A549 (cell line): Measurements from ENCODE around the gene TCP11L1. TPM values are rescaled to one million over a fixed set of nuclear protein-coding genes. Genes with fewer than 3 reads are reported as not detected.

Source experiments
- ATAC-seq, 2 experiments: fragments of 200-7000 bp in 1 of 2; fragments of >200 bp in 1 of 2; cut with Nextera tagmentation in 1 of 2; cut with Tn5 transposase in 1 of 2; 3 replicates each; pipeline versions ENCODE4 v1.8.0 to v1.9.1; 2018 to 2020; ENCODE audit warnings: mild to moderate bottlenecking in 1 of 2, moderate library complexity in 1 of 2
- CTCF ChIA-PET: fragments of 300-600 bp; sonication (Branson Sonifier 250); formaldehyde crosslinking; extraction: SDS; loops from one replicate; lab custom pipeline; 2021; ENCODE audit warnings: antibody characterized with exemption, inconsistent platforms; lab: Yijun Ruan, JAX
- POLR2A ChIA-PET: fragments of 350-600 bp; formaldehyde crosslinking; extraction: SDS; loops from one replicate; lab custom pipeline; 2021; ENCODE audit warnings: antibody characterized with exemption, inconsistent platforms; lab: Yijun Ruan, JAX
- DNase-seq, 2 experiments: peaks; one replicate each; pipeline versions ENCODE4 v3.0.0 to v3.0.0-alpha.2; 2011 to 2016; ENCODE audit warnings: low read depth in 1 of 2, low spot score in 1 of 2
- FAIRE-seq: peaks from 2 replicates; lab custom pipeline; 2011; peaks lifted over from hg19 to GRCh38; lab: Jason Lieb, UNC
- H3K27ac ChIP-seq, 2 experiments: fragments of >200 bp; sonication (Bioruptor Twin); formaldehyde crosslinking; 3 replicates each; pipeline ENCODE4 v1.5.1; 2016 to 2017
- H3K4me1 ChIP-seq: fragments of >200 bp; sonication (Bioruptor Twin); formaldehyde crosslinking; 3 replicates; pipeline ENCODE4 v1.6.1; 2016
- H3K4me2 ChIP-seq: fragments of >200 bp; sonication (Bioruptor Twin); formaldehyde crosslinking; 3 replicates; pipeline ENCODE4 v1.6.1; 2016
- H3K4me3 ChIP-seq: fragments of >200 bp; sonication (Bioruptor Twin); formaldehyde crosslinking; 3 replicates; pipeline ENCODE4 v1.5.1; 2016
- H3K9me3 ChIP-seq: fragments of >200 bp; sonication (Bioruptor Twin); formaldehyde crosslinking; 3 replicates; pipeline ENCODE4 v1.6.1; 2016
- CEBPB ChIP-seq, 2 experiments: fragments of >200 bp in 1 of 2; sonication (Bioruptor Twin) in 1 of 2; formaldehyde crosslinking in 1 of 2; IDR thresholded peaks; 2 replicates each; pipeline ENCODE4 v1.6.1; 2012 to 2016
- CHD2 ChIP-seq: fragments of 150-350 bp; IDR thresholded peaks from 2 replicates; pipeline ENCODE4 v1.6.1; 2014; ENCODE audit warnings: low read length; ENCODE audit not compliant: partially characterized antibody
- EHF ChIP-seq: fragments of 250-450 bp; sonication (Bioruptor Pico); IDR thresholded peaks from 2 replicates; pipeline ENCODE4 v1.5.0; 2020; ENCODE audit warnings: mild to moderate bottlenecking
- ESRRA ChIP-seq: fragments of 150-350 bp; IDR thresholded peaks from 2 replicates; pipeline ENCODE4 v1.6.1; 2014; ENCODE audit warnings: mild to moderate bottlenecking, low read length, borderline replicate concordance
- FOSB ChIP-seq: fragments of 250-450 bp; sonication (Bioruptor Pico); IDR thresholded peaks from 2 replicates; pipeline ENCODE4 v1.5.0; 2020; ENCODE audit warnings: mild to moderate bottlenecking, moderate library complexity
- FOSL2 ChIP-seq, 2 experiments: fragments of 450-650 bp in 1 of 2; fragments of >200 bp in 1 of 2; sonication (Bioruptor Twin) in 1 of 2; formaldehyde crosslinking; IDR thresholded peaks; 2 replicates each; pipeline versions ENCODE4 v1.5.0 to v1.6.1; 2016 to 2020; ENCODE audit warnings: mild to moderate bottlenecking in 1 of 2, moderate library complexity in 1 of 2
- FOXS1 ChIP-seq: fragments of 250-450 bp; sonication (Bioruptor Pico); IDR thresholded peaks from 2 replicates; pipeline ENCODE4 v1.5.0; 2020; ENCODE audit warnings: mild to moderate bottlenecking, moderate library complexity
- GATA3 ChIP-seq: IDR thresholded peaks from 2 replicates; pipeline ENCODE4 v1.6.1; 2012; ENCODE audit warnings: borderline replicate concordance
- HDAC2 ChIP-seq: fragments of 200-600 bp; sonication (generic); IDR thresholded peaks from 2 replicates; pipeline ENCODE4 v1.6.1; 2016
- HEYL ChIP-seq: fragments of 250-450 bp; sonication (Bioruptor Pico); IDR thresholded peaks from 2 replicates; pipeline ENCODE4 v1.8.0; 2021; ENCODE audit warnings: mild to moderate bottlenecking, moderate library complexity
- HOXA7 ChIP-seq: fragments of 250-450 bp; sonication (Bioruptor Pico); IDR thresholded peaks from 2 replicates; pipeline ENCODE4 v1.5.0; 2020; ENCODE audit warnings: mild to moderate bottlenecking, moderate library complexity
- JUN ChIP-seq, 2 experiments: fragments of >200 bp; sonication (Bioruptor Twin); formaldehyde crosslinking; IDR thresholded peaks; 2 replicates in 1 of 2; 3 replicates in 1 of 2; pipeline ENCODE4 v1.6.1; 2016 to 2017
- KDM1A ChIP-seq: fragments of 200-600 bp; sonication (generic); IDR thresholded peaks from 2 replicates; pipeline ENCODE4 v1.6.1; 2016; ENCODE audit warnings: low read depth, mild to moderate bottlenecking
- MAZ ChIP-seq: fragments of 150-350 bp; IDR thresholded peaks from 2 replicates; pipeline ENCODE4 v1.6.1; 2014; ENCODE audit warnings: antibody characterized with exemption, low read depth, low read length, borderline replicate concordance
- NFE2L2 ChIP-seq: fragments of 150-350 bp; conservative IDR thresholded peaks from 2 replicates; pipeline ENCODE4 v1.6.1; 2014; ENCODE audit warnings: low read length
- NPAS2 ChIP-seq: fragments of 250-450 bp; sonication (Bioruptor Pico); IDR thresholded peaks from 2 replicates; pipeline ENCODE4 v1.8.0; 2022; ENCODE audit warnings: mild to moderate bottlenecking, moderate library complexity, borderline replicate concordance
- SMC3 ChIP-seq: fragments of >200 bp; sonication (Bioruptor Twin); formaldehyde crosslinking; IDR thresholded peaks from 3 replicates; pipeline ENCODE4 v1.6.1; 2018; ENCODE audit warnings: inconsistent platforms
- SREBF2 ChIP-seq: fragments of 450-650 bp; IDR thresholded peaks from 2 replicates; pipeline ENCODE4 v1.6.1; 2014; ENCODE audit warnings: mild to moderate bottlenecking, moderate library complexity
- ZC3H11A ChIP-seq: fragments of 450-650 bp; IDR thresholded peaks from 2 replicates; pipeline ENCODE4 v1.6.1; 2014; ENCODE audit warnings: antibody characterized with exemption, mild to moderate bottlenecking
- WGBS: methylation state at CpG from one replicate; pipeline ENCODE4 v1.1.6; 2017; ENCODE audit errors: missing lambda C conversion rate; 5-methylcytosine and 5-hydroxymethylcytosine counted together
- polyA plus RNA-seq, 4 experiments: library from polyadenylated mRNA; depleted of rRNA in 3 of 4; stranded (reverse); fragments of >200 nt; fragmentation: RNase III in 1 of 4; extraction: RNeasy Plus Mini Kit Qiagen cat#74134 plus additional on column Dnase treatment in 1 of 4; gene quantifications; 2 replicates in 3 of 4; 3 replicates in 1 of 4; pipeline ENCODE4 v1.2.3, GENCODE V29; 2011 to 2017
- TF ChIP-seq, protein P1 (sequence below): IDR thresholded peaks from 2 replicates; pipeline ENCODE4 v1.6.1; 2012
- TF ChIP-seq, protein P2 (sequence below): IDR thresholded peaks from 2 replicates; pipeline ENCODE4 v1.6.1; 2012
- TF ChIP-seq, protein P3 (sequence below): fragments of 250-450 bp; sonication (Bioruptor Pico); IDR thresholded peaks from 2 replicates; pipeline ENCODE4 v1.5.0; 2021; ENCODE audit warnings: mild to moderate bottlenecking, moderate library complexity, borderline replicate concordance
- TF ChIP-seq, protein P4 (sequence below): fragments of >200 bp; sonication (Bioruptor Twin); formaldehyde crosslinking; IDR thresholded peaks from 3 replicates; pipeline ENCODE4 v1.6.1; 2016

Gene TCP11L1
- polyA plus RNA-seq, 2 of the 4 experiments (the other 2 are of a cell fraction), result 30.3 to 42.1 TPM

DNA sequence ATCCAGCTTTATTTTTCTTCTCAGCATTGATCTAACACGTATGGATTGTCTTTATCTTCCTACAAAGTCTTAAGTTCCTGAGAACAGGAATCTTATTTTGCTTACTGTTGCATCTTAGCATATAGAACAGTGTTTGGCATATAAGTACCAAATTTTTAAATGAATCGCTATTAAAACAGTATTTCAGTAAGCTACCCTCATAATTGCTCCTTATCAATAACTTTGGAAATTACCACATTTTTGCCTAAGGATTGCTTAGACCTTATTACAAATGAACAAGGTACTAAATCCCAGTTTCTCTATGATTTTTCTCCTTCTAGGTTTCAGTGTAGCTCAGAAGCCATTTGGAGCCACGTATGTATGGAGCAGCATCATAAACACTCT, 14.0 kb upstream of the TCP11L1 start:
- ATAC-seq, result no peak
- CTCF ChIA-PET, result interaction anchor here (0.6 to 2.8 kb wide), 7 partner anchors 9 to 178 kb away, joined by 3 to 12 read pairs (median 4); partner anchors contain the start of genes DEPDC7 and TCP11L1
- Histone ChIP-seq H3K27ac (no peak overlapping the region), H3K9me3 (no peaks in the 10 kb centered on the region), H3K4me1 (peaks cover 19% of the 10 kb centered on the region; the same call in 2 of the 3 replicates), H3K4me3 (no peak overlapping the region), H3K4me2 (no peak overlapping the region)
- POLR2A ChIA-PET, result interaction anchor here (0.6 to 1.2 kb wide), 2 partner anchors 10 to 14 kb away, joined by 4 to 6 read pairs; partner anchors contain the start of genes DEPDC7 and TCP11L1
- no peak for DNase-seq
- no peak for FAIRE-seq
- WGBS, result 87% methylated on average over 3 of the region's 3 CpGs
- no peak for TF ChIP-seq ESRRA
- no peak for TF ChIP-seq SREBF2
- no peak for TF ChIP-seq MAZ
- TF ChIP-seq HEYL (CRISPR knock-in tag), result no peak
- TF ChIP-seq FOXS1 (CRISPR knock-in tag), result no peak
- TF ChIP-seq, protein P1, sequence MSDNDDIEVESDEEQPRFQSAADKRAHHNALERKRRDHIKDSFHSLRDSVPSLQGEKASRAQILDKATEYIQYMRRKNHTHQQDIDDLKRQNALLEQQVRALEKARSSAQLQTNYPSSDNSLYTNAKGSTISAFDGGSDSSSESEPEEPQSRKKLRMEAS, result no peak

DNA sequence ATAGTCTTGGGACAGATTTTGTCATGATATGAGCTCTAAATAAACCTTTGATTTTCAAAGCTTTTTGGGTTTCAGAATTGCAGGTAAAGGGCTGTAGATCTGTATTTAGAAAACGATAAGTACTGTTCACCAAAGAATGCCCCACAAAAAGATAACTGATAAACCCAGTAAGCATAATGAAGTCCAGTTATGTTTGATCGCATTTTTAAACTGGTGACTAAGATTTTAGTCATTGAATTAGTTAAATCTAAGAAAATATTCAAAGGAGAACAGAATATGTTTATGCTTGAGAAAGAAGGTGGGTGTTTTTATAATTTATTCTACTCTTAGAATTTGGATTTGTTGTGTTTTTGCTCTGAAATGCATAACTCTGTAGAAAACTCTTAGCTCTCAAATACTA, 12.1 kb upstream of the TCP11L1 start:
- CTCF ChIA-PET, result interaction anchor here (1.1 to 2.8 kb wide), 4 partner anchors 11 to 63 kb away, joined by 3 to 12 read pairs (median 8); partner anchors contain the start of genes DEPDC7 and TCP11L1
- WGBS, result 80% methylated on average over 2 of the region's 2 CpGs

DNA sequence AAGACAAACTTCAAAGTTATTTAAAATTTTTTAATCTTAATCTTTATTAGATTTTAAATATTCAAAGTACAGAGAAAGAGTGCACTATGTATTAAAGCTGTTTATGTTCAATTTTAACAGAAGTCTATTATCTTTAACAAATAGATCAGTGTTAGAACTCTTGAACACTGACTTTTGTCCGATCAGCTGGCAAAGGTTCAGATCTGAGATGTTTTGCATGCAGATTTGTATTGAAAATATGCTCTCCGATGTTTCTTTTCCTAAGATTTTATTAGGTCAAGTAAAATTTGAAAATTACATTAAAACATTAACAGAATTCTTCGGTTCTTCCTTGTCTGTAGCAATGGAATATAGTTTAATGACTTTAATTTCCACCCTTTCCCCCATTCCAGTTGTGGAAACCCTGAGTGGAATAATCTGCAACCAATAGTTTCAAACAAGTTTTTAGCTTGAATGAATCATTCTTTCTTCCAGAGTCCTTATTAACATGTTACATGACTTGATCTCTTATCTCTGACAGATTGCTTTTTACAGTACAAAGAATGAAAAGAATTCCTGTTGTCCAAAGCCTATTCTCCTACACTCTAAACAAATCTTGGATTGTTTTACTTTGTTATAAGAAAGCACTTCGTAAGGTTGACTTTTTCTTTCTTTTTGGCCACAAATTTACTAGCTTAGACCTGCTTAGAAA, 11.4 kb upstream of the TCP11L1 start:
- CTCF ChIA-PET, result interaction anchor here (1.1 to 2.7 kb wide), 2 partner anchors 10 to 33 kb away, joined by 3 to 11 read pairs; partner anchors contain the start of gene TCP11L1
- Histone ChIP-seq H3K4me3 (no peak overlapping the region), H3K4me1 (peaks cover 8% of the 10 kb centered on the region; the same call in 2 of the 3 replicates), H3K27ac (no peak overlapping the region), H3K4me2 (no peak overlapping the region), H3K9me3 (no peaks in the 10 kb centered on the region)
- no peak for ATAC-seq
- DNase-seq, result no peak
- no peak for TF ChIP-seq FOSL2 (IDR thresholded peaks at IDR 0.05)
- no peak for TF ChIP-seq FOSL2 (CRISPR knock-in tag; IDR thresholded peaks at IDR 0.05)
- TF ChIP-seq CEBPB (IDR thresholded peaks at IDR 0.05), result no peak
- no peak for TF ChIP-seq SMC3
- TF ChIP-seq JUN (IDR thresholded peaks at IDR 0.05), result no peak
- no peak for TF ChIP-seq ZC3H11A
- TF ChIP-seq CHD2, result no peak
- WGBS, result 83% methylated on average over 4 of the region's 4 CpGs
- peak; percentile 13 for FAIRE-seq
- POLR2A ChIA-PET, result interaction anchor here (0.9 to 2.2 kb wide), 3 partner anchors 11 to 12 kb away, joined by 3 to 8 read pairs (median 3); partner anchors contain the start of gene DEPDC7

More for the DNA sequence above, 12.1 kb upstream of the TCP11L1 start:
- no peak for ATAC-seq
- Histone ChIP-seq H3K27ac (no peak overlapping the region), H3K4me3 (no peak overlapping the region), H3K4me2 (no peak overlapping the region), H3K4me1 (peaks cover 9% of the 10 kb centered on the region; the same call in 2 of the 3 replicates)
- POLR2A ChIA-PET, result interaction anchor here (1.0 to 2.2 kb wide), 2 partner anchors 12 to 13 kb away, joined by 3 to 8 read pairs; partner anchors contain the start of gene DEPDC7
- TF ChIP-seq, protein P2, sequence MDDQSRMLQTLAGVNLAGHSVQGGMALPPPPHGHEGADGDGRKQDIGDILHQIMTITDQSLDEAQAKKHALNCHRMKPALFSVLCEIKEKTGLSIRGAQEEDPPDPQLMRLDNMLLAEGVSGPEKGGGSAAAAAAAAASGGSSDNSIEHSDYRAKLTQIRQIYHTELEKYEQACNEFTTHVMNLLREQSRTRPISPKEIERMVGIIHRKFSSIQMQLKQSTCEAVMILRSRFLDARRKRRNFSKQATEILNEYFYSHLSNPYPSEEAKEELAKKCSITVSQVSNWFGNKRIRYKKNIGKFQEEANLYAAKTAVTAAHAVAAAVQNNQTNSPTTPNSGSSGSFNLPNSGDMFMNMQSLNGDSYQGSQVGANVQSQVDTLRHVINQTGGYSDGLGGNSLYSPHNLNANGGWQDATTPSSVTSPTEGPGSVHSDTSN, result no peak
- TF ChIP-seq EHF (CRISPR knock-in tag) (no peak), HDAC2 (no peak), FOSL2 (IDR thresholded peaks at IDR 0.05) (no peak), FOSL2 (CRISPR knock-in tag; IDR thresholded peaks at IDR 0.05) (no peak), ESRRA (no peak)
- TF ChIP-seq, all 56 proteins: peak for 0
- FAIRE-seq (no peak), DNase-seq (no peak)
- no peaks in the 10 kb centered on the region for H3K9me3 ChIP-seq

DNA sequence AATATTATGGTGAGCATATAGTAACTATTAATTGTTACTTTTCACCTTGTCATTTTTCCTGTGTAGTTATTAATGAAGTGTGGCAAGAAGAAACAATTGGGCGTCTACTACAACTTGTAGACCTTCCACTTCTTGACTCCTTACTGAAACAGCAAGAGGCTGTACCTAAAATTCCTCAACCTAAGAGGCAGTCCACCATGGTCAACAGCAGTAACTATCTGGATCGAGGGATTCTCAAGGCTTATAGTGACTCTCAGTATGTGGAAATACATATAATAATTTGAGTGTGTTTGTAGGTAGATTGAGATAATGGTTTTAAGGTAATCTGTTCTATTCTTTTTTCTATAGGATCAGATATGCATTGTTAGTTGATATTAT, 10.8 kb upstream of the TCP11L1 start:
- POLR2A ChIA-PET, result interaction anchor here (0.9 to 2.2 kb wide), 3 partner anchors 10 to 13 kb away, joined by 3 to 8 read pairs (median 3); partner anchors contain the start of gene DEPDC7
- FAIRE-seq, result no peak
- no peak overlapping the region for H3K4me2 ChIP-seq
- TF ChIP-seq ESRRA (no peak), CHD2 (no peak), KDM1A (no peak), ZC3H11A (no peak), HOXA7 (CRISPR knock-in tag) (no peak), FOSB (CRISPR knock-in tag) (no peak), GATA3 (no peak), HEYL (CRISPR knock-in tag) (no peak), NFE2L2 (no peak), NPAS2 (CRISPR knock-in tag) (no peak)
- TF ChIP-seq, protein P3, sequence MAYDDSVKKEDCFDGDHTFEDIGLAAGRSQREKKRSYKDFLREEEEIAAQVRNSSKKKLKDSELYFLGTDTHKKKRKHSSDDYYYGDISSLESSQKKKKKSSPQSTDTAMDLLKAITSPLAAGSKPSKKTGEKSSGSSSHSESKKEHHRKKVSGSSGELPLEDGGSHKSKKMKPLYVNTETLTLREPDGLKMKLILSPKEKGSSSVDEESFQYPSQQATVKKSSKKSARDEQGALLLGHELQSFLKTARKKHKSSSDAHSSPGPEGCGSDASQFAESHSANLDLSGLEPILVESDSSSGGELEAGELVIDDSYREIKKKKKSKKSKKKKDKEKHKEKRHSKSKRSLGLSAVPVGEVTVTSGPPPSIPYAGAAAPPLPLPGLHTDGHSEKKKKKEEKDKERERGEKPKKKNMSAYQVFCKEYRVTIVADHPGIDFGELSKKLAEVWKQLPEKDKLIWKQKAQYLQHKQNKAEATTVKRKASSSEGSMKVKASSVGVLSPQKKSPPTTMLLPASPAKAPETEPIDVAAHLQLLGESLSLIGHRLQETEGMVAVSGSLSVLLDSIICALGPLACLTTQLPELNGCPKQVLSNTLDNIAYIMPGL, result no peak
- TF ChIP-seq, protein P4, sequence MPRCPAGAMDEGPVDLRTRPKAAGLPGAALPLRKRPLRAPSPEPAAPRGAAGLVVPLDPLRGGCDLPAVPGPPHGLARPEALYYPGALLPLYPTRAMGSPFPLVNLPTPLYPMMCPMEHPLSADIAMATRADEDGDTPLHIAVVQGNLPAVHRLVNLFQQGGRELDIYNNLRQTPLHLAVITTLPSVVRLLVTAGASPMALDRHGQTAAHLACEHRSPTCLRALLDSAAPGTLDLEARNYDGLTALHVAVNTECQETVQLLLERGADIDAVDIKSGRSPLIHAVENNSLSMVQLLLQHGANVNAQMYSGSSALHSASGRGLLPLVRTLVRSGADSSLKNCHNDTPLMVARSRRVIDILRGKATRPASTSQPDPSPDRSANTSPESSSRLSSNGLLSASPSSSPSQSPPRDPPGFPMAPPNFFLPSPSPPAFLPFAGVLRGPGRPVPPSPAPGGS, result no peak

More for the DNA sequence above, 10.8 kb upstream of the TCP11L1 start:
- WGBS, result 81% methylated on average over 2 of the region's 2 CpGs
- CTCF ChIA-PET, result interaction anchor here (1.1 to 2.7 kb wide), 2 partner anchors 10 to 32 kb away, joined by 3 to 11 read pairs; partner anchors contain the start of gene TCP11L1
- Histone ChIP-seq H3K4me1 (peaks cover 8% of the 10 kb centered on the region; the same call in 2 of the 3 replicates), H3K9me3 (no peaks in the 10 kb centered on the region), H3K27ac (no peak overlapping the region), H3K4me3 (no peak overlapping the region)
- ATAC-seq (no peak), DNase-seq (no peak)
